Measurements from ENCODE around the gene PLSCR1.
A peak's percentile ranks its signal among the peaks of the same experiment; 100 is the strongest.
"Not testable (repeated sequence)": the region's sequence is repeated elsewhere in the genome, so short reads cannot be mapped to it uniquely, and the experiment has no call there.

PLSCR1 gene

GRCh38 chr3:146511402-146512134 lies 32.8 kb downstream of the PLSCR1 start:
- no peak for DNase-seq

GRCh38 chr3:146507331-146508120 lies 36.9 kb downstream of the PLSCR1 start:
- DNase-seq, result no peak

- no peak for DNase-seq
Measured at GRCh38 chr3:146505516-146505915, 38.9 kb downstream of the PLSCR1 start.

- DNase-seq, result no peak
Measured at GRCh38 chr3:146504498-146505197, 39.8 kb downstream of the PLSCR1 start.

- DNase-seq, result peak; percentile 78
Measured at GRCh38 chr3:146503461-146504202, 40.8 kb downstream of the PLSCR1 start.

GRCh38 chr3:146502887-146503460 lies 41.4 kb downstream of the PLSCR1 start:
- no peak for DNase-seq

GRCh38 chr3:146501752-146502151 lies 42.7 kb downstream of the PLSCR1 start:
- no peak for DNase-seq

GRCh38 chr3:146499701-146500100 lies 44.7 kb downstream of the PLSCR1 start:
- no peak for DNase-seq

- DNase-seq, result no peak
Measured at GRCh38 chr3:146498002-146498736, 46.2 kb downstream of the PLSCR1 start.

GRCh38 chr3:146497145-146497843 lies 47.1 kb downstream of the PLSCR1 start:
- DNase-seq, result not testable (repeated sequence)

- no peak for DNase-seq
Measured at GRCh38 chr3:146496726-146497125, 47.7 kb downstream of the PLSCR1 start.

GRCh38 chr3:146496251-146496650 lies 48.2 kb downstream of the PLSCR1 start:
- DNase-seq, result no peak

- no peak for DNase-seq
Measured at GRCh38 chr3:146493761-146494160, 50.6 kb downstream of the PLSCR1 start.

GRCh38 chr3:146493221-146493620 lies 51.2 kb downstream of the PLSCR1 start:
- DNase-seq, result no peak

GRCh38 chr3:146491303-146491702 lies 53.1 kb downstream of the PLSCR1 start:
- DNase-seq, result no peak

GRCh38 chr3:146485297-146485696 lies 59.1 kb downstream of the PLSCR1 start:
- no peak for DNase-seq

GRCh38 chr3:146476094-146476740 lies 68.2 kb downstream of the PLSCR1 start:
- no peak for DNase-seq

GRCh38 chr3:146474976-146475375 lies 69.4 kb downstream of the PLSCR1 start:
- DNase-seq, result not testable (repeated sequence)

GRCh38 chr3:146473726-146474125 lies 70.7 kb downstream of the PLSCR1 start:
- no peak for DNase-seq

- no peak for DNase-seq
Measured at GRCh38 chr3:146472611-146473010, 71.8 kb downstream of the PLSCR1 start.

- DNase-seq, result no peak
Measured at GRCh38 chr3:146471012-146471411, 73.4 kb downstream of the PLSCR1 start.

All from NCI-H526 treated with DMSO at 0.1 percent for 48 hours (cell line).